ENCODE results near the gene PLXDC2. TPM values are rescaled to one million over a fixed set of nuclear protein-coding genes. Genes with fewer than 3 reads are reported as not detected.

Gene PLXDC2
- total RNA-seq, 1 experiment from 2014 or later: 38.7 TPM

- Mint-ChIP-seq H3K36me3 (ENCODE audit: insufficient read depth in 1 of 3, low read depth in 3 of 3) (peaks cover 13 to 27% (median 20%) of the 10 kb centered on the region in 3 experiments; a peak in 6 of 7 replicates), H3K27me3 (ENCODE audit: low read depth) (no peaks in the 10 kb centered on the region), H3K4me3 (no peak overlapping the region), H3K4me1 (peaks cover 13 to 17% of the 10 kb centered on the region in 2 experiments), H3K9me3 (peaks cover 18 to 26% of the 10 kb centered on the region in 2 experiments), H3K27ac (no peak overlapping the region)
- Histone ChIP-seq H3K4ac (ENCODE audit: low read depth, low read length) (no peak overlapping the region), H3K4me2 (ENCODE audit: insufficient read depth, insufficient read length, low read length) (no peak overlapping the region), H2AFZ (ENCODE audit: low read length) (no peak overlapping the region), H4K20me1 (ENCODE audit: control insufficient read depth, insufficient read depth, insufficient read length) (no peaks in the 10 kb centered on the region), H3K79me1 (ENCODE audit: insufficient read depth, low read depth, low read length, poor library complexity, severe bottlenecking) (no peaks in the 10 kb centered on the region), H3K9ac (ENCODE audit: extremely low read depth, insufficient read length, low read length) (no peak overlapping the region), H2AK5ac (ENCODE audit: insufficient read length, low read length) (no peak overlapping the region), H4K5ac (ENCODE audit: insufficient read length, low read depth, low read length) (no peak overlapping the region), H2BK5ac (ENCODE audit: insufficient read length, low read length) (no peak overlapping the region), H3K79me2 (ENCODE audit: insufficient read depth, low read length) (no peaks in the 10 kb centered on the region), H3K56ac (ENCODE audit: insufficient read length, low read depth, low read length) (no peak overlapping the region), H3T11ph (ENCODE audit: low read length) (no peak overlapping the region), H3K9me3 (ENCODE audit: control insufficient read depth, low read depth, low read length) (no peaks in the 10 kb centered on the region), H2BK12ac (ENCODE audit: insufficient read length, low read depth, low read length) (no peak overlapping the region), H2BK15ac (ENCODE audit: low read depth, low read length) (no peak overlapping the region), H3K14ac (ENCODE audit: insufficient read depth, low read length) (no peak overlapping the region), H3K4me1 (ENCODE audit: insufficient read depth, low read length) (no peaks in the 10 kb centered on the region; the same call in 1 of the 2 replicates), H3K23ac (ENCODE audit: insufficient read length, low read depth, low read length) (no peak overlapping the region), H3K27ac (ENCODE audit: insufficient read length, low read depth, low read length) (no peak overlapping the region), H4K91ac (ENCODE audit: insufficient read length, low read depth, low read length) (no peak overlapping the region), H3K18ac (ENCODE audit: insufficient read length, low read depth, low read length) (no peak overlapping the region), H2BK120ac (ENCODE audit: low read depth, low read length, poor library complexity, severe bottlenecking) (no peak overlapping the region), H3K23me2 (ENCODE audit: insufficient read length, low read depth, low read length, poor library complexity, severe bottlenecking) (no peaks in the 10 kb centered on the region), H2BK20ac (ENCODE audit: low read depth, low read length, poor library complexity, severe bottlenecking) (no peak overlapping the region), H4K8ac (replicated peaks; ENCODE audit: insufficient read length, low read depth, low read length) (no peak overlapping the region), H3K27me3 (ENCODE audit: insufficient read depth, low read length) (no peaks in the 10 kb centered on the region)
- no CpG with 5 or more reads among the region's 3 CpGs for WGBS (ENCODE audit: extremely low coverage, insufficient read length, low lambda C conversion rate)
- TF ChIP-seq CTCF (conservative IDR thresholded peaks at IDR 0.05): no peak
- DNase-seq: no peak
These were observed 498.2 kb downstream of the PLXDC2 start for GRCh38 chr10:20314431-20314830.

All from H9 (cell line).